GM18517 (cell line): ENCODE results near the gene CHCHD4.
"Not testable (repeated sequence)": the region's sequence is repeated elsewhere in the genome, so short reads cannot be mapped to it uniquely, and the experiment has no call there.

Experiments used
- ATAC-seq: cut with Tn5 transposase; IDR thresholded peaks from one replicate; pipeline ENCODE4 v1.9.1; 2021; ENCODE audit warnings: mild to moderate bottlenecking, moderate library complexity; ENCODE audit not compliant: unreplicated experiment

CHCHD4 gene

GRCh38 chr3:14120921-14121448 is 3.7 kb downstream of the CHCHD4 start:
- ATAC-seq: not testable (repeated sequence)

GRCh38 chr3:14120111-14120920 is 4.4 kb downstream of the CHCHD4 start:
- ATAC-seq: no peak

DNA sequence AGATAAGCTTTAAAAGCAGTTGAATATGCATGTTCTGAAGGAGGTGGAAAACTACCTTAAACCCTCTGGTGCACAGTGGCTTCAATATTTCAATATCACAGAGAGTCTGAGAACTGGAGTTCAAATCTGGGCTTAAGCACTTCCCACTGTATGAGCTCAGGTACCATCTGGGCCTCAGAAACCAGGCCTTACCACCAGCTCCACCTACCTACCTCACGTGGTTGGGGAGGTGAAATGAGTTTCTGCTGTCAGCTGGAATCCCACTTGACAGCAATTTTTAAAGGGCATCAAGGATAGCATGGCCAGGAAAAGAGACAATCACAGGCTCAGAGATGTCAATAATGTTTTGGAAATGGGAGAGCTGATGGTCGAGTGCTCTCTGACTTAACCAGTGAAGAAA is 5.0 kb downstream of the CHCHD4 start:
- no peak for ATAC-seq

DNA sequence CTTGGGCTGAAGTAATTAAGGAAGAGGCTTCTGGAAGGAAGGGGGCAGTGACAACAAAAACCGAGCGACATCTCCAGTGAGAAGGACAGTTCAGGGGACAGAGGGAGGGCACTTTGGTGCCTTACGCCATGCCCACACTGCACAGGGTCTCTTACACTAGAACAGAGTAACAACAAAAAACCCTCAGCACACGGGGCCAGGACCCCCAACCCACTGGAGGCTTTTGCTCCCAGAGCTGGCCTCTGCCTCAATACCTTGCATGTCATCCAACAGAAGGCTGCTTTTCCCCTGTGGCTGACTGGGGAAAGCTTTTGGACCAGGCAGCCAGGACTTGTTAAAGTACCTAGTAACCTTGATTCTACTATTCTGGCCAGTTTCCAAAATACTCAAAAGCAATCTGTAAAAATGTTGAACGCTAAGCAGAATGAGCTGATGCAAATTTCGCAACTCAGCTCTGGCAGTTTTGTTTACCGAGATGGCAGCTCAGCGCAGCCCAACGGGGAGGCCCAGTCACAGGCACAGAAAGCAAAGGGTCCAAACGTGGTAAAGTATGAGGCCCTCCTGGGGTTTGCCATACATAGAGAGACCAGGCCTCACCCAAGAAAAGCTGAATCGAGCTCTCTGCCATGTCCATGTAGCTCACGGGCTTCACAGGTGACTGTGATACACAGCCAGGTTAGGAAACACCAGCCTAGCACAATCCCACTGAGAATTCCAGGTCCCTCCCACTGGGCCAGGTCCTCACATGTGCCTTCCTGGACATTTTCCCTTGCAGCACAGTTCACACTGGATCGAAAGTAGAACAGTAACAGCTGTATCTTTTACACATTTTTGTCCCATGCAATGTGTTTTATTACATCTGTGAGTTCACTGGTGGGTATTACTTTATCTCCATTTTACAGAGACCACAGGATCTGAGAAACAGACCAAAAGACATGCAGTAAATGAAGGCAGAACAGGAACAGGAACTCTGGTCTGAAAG is 6.0 kb downstream of the CHCHD4 start:
- no peak for ATAC-seq

DNA sequence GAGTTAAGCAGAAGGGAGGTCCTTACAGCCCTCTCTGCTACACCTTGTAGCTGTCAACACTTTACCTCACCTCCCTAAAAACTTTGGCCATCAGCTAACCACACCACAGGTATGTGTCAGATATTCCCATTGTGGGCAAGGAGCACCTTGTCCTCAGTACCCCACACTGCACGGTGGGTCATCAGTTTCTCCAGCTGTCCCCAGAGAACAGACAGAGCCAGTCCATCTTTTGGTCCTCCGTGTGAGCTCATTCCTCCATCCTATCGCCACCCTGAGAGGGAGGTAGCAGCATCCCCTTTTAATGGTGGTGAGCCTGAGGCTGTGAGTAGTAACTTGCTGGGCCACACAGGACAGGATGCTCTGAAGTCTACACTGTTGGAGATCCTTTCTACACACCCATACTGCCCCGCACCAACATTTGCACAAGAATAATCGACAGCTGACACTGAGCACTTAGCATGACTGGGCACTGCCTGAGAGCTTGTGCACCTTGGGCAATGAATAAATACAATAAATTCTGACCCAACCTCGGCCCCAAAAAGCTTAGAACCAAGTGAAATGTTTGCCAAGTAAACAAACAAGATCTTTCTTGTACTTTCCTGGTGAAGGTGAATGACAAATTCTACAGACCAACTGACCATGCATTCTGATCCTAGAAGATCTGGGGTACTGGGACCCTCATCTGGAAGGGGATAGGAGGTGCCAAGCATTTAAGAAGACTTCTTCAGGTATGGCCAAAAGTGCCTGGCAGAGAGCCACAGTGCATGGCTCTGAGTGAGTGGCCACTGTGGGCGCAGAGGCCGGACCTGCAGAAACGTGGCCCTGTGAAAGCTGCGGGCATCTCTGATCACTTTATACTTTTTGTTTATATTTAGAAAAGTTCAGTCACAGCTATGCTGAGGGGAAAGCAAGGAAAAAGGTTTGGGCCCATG is 6.9 kb downstream of the CHCHD4 start:
- no peak for ATAC-seq

DNA sequence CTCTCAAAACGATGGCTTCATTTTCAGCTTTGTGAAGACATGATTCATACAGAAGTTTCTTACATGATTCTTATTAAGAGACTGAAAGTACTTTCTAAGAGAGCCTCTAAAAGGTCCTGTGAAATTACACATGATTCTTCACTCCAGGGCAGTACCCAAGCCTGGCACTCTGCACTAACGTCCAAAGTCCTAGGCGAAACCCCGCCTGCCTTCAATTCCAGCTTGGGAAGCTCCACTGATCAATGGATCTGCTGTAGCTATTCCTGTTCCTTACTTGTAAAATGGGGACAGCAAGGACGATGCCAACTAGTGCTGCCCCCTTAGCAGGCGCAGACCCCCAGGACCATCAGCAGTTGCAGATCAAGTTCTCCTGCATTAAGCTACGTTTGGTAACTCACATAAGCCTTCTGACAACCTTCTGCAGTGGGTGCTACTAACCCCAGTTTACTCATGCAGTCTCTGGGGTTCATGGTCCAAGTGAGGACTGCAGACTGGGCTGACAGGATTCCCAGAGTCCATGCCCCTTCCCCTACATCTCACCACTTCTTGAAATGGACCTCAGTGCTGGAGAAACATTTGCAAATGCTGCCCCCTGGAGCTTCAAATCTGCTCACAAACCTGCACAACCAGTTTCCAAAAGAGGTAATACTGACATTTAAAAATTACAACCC is 10.6 kb downstream of the CHCHD4 start:
- no peak for ATAC-seq

GRCh38 chr3:14110699-14111098 is 14.0 kb downstream of the CHCHD4 start:
- ATAC-seq: no peak

DNA sequence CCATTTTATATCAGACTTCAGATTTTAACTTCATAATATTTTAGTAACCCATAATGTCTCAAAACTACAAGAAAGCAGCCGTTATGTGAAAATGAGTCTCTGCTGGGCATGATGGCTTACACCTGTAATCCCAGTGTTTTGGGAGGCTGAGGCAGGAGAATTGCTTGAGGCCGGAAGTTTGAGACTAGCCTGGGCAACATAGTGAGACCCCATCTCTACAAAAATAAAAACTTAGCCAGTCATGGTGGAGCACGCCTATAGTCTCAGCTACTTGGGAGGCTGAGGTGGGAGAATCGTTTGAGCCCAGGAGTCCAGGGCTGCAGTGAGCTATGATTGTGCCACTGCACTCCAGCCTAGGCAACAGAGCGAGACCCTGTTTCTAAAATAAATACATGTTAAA is 14.8 kb downstream of the CHCHD4 start:
- not testable (repeated sequence) for ATAC-seq

GRCh38 chr3:14097616-14098391 is 26.9 kb downstream of the CHCHD4 start:
- ATAC-seq: no peak

GRCh38 chr3:14096742-14097141 is 27.9 kb downstream of the CHCHD4 start:
- ATAC-seq: no peak

GRCh38 chr3:14093831-14094230 is 30.8 kb downstream of the CHCHD4 start:
- ATAC-seq: no peak

DNA sequence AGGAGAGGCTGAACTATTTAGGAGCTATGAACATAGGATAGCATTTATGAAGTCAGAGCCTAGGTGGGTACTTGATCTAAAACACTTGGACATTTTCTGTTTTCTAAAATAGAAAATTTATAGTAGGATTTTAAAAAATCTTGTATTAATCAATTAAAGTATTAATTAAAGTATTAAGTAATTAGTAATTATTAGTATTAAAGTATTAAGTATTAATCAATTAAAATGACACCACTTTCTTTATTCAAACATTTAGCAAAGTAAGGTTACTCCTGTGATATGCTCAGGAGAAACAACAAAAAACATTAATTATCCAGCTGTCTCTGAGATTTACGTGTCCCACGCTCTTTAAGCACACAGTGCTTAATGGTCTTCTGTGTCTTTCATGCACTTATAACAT is 32.2 kb downstream of the CHCHD4 start:
- ATAC-seq: no peak

DNA sequence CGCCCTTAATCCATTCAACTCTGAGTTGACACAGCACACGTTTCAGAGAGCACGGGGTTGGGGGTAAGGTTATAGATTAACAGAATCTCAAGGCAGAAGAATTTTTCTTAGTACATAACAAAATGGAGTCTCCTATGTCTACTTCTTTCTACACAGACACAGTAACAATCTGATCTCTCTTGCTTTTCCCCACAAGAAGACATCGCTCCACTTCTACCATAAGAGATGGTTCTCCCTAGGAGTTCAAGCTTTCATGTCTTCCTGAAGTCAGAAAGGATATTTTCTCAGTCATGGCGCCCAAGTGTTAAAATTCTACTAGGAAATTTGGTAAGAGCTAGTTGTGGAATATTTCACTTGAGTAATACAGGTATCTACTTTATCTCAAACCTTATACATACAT is 32.7 kb downstream of the CHCHD4 start:
- ATAC-seq: not testable (repeated sequence)

DNA sequence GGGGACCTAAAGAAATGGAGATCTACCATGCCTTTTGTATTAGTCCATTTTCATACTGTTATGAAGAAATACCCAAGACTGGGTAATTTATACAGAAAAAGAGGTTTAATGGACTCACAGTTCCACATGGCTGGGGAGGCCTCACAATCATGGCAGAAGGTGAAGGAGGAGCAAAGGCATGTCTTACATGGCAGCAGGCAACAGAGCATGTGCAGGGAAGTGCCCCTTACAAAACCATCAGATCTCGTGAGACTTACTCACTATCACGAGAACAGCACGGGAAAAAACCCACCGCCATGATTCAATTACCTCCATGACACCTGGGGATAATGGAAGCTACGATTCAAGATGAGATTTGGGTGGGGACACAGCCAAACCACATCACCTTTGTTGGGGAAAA is 37.2 kb downstream of the CHCHD4 start:
- ATAC-seq: not testable (repeated sequence)

- no peak for ATAC-seq
Observed at GRCh38 chr3:14082108-14082657, 42.5 kb downstream of the CHCHD4 start.

GRCh38 chr3:14077310-14077709 is 47.4 kb downstream of the CHCHD4 start:
- ATAC-seq: no peak

GRCh38 chr3:14075233-14075632 is 49.4 kb downstream of the CHCHD4 start:
- ATAC-seq: not testable (repeated sequence)

DNA sequence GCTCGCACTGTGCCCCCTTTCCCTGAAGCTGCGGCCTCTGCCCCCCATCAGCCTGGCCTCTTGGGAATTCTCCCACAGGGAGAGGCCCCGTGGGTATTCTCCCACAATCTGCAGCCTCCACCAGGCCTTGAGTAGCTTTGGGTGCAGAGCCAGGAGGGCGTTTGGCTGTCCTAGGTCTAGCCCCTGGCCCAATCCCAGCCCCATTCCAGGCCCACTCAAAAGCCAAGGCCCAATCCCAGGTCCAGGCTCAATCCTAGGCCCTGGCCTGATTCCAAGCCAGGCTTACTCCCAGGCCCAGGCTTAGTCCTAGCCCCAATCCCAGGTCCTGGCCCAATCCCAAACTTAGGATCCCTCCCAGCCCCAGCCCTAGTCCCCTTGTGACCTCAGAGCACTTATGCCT is 59.8 kb downstream of the CHCHD4 start:
- no peak for ATAC-seq

- ATAC-seq: no peak
Observed at GRCh38 chr3:14063152-14063551, 61.5 kb downstream of the CHCHD4 start.
